GM18511 (cell line): ENCODE data around the gene DMRT1.

Experiments used
- ATAC-seq: cut with Tn5 transposase; IDR thresholded peaks from one replicate; pipeline ENCODE4 v1.9.1; 2021; ENCODE audit warnings: mild to moderate bottlenecking, moderate library complexity; ENCODE audit not compliant: unreplicated experiment

The DMRT1 gene

GRCh38 chr9:920927-921326 is 79.4 kb downstream of the DMRT1 start:
- no peak for ATAC-seq

- no peak for ATAC-seq
These were observed 80.7 kb downstream of the DMRT1 start for GRCh38 chr9:922171-922570.

- ATAC-seq, result no peak
These were observed 81.2 kb downstream of the DMRT1 start for GRCh38 chr9:922731-923130.

GRCh38 chr9:926976-927375 is 85.5 kb downstream of the DMRT1 start:
- no peak for ATAC-seq

- ATAC-seq, result peak; percentile 80
These were observed 87.0 kb downstream of the DMRT1 start for GRCh38 chr9:928363-929042.

GRCh38 chr9:929719-930118 is 88.2 kb downstream of the DMRT1 start:
- no peak for ATAC-seq

- no peak for ATAC-seq
These were observed 91.9 kb downstream of the DMRT1 start for GRCh38 chr9:933356-933755.

- ATAC-seq, result no peak
These were observed 94.0 kb downstream of the DMRT1 start for GRCh38 chr9:935348-935965.

GRCh38 chr9:942805-943580 is 101.5 kb downstream of the DMRT1 start:
- no peak for ATAC-seq

GRCh38 chr9:947985-948384 is 106.5 kb downstream of the DMRT1 start:
- no peak for ATAC-seq

- no peak for ATAC-seq
These were observed 107.0 kb downstream of the DMRT1 start for GRCh38 chr9:948497-948896.

GRCh38 chr9:950139-950538 is 108.6 kb downstream of the DMRT1 start:
- ATAC-seq, result no peak

GRCh38 chr9:952546-952945 is 111.0 kb downstream of the DMRT1 start:
- ATAC-seq, result no peak

- no peak for ATAC-seq
These were observed 117.6 kb downstream of the DMRT1 start for GRCh38 chr9:959105-959504.

GRCh38 chr9:959914-960313 is 118.4 kb downstream of the DMRT1 start:
- ATAC-seq, result no peak

GRCh38 chr9:962023-962422 is 120.5 kb downstream of the DMRT1 start:
- ATAC-seq, result no peak

- ATAC-seq, result no peak
These were observed 124.0 kb downstream of the DMRT1 start for GRCh38 chr9:965497-965896.

- ATAC-seq, result no peak
These were observed 125.4 kb downstream of the DMRT1 start for GRCh38 chr9:966870-967269.

- no peak for ATAC-seq
These were observed 125.9 kb downstream of the DMRT1 start for GRCh38 chr9:967436-967835.

- ATAC-seq, result no peak
These were observed 126.6 kb downstream of the DMRT1 start for GRCh38 chr9:967903-968641.
